Measurements from ENCODE around the gene PIK3C2A. TPM values are rescaled to one million over a fixed set of nuclear protein-coding genes. Genes with fewer than 3 reads are reported as not detected.

Gene PIK3C2A
- total RNA-seq, 5 donors from 2014 or later (not counting 1 experiment from before 2014, with no cell fraction given) = 26.3 to 40.6 (median 30.0) TPM

DNA sequence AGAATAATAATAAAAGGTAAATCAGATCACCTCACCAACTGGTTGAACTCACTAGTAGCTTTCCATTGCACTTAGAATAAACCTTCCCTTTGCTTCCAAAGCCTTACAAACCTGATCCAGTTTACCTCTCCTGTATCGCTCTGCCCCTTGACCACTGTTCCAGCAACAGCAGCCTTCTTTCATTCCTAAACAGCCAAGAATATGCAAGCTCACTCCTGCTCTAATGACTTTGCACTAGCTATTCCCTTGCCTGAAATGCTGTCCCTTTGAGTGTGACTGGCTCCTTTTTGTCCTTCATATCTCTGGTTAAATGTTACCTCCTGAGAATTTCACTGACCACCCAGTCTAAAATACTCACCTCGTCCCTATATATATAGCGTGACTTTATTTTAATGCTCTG, 9.6 kb upstream of the PIK3C2A start:
- Histone ChIP-seq H3K27me3 (replicated peaks in 1 of 2; ENCODE audit: control insufficient read depth in 2 of 2, extremely low read depth in 1 of 2, insufficient read depth in 2 of 2, low read length in 1 of 2) (no peaks in the 10 kb centered on the region), H3K4me1 (ENCODE audit: control insufficient read depth in 1 of 2, extremely low read depth in 1 of 2, insufficient read depth in 2 of 2, low read length in 2 of 2) (no peaks in the 10 kb centered on the region), H3K4me3 (ENCODE audit: control insufficient read depth in 1 of 2, extremely low read depth in 1 of 2, low read length in 1 of 2) (no peak overlapping the region), H3K27ac (ENCODE audit: low read length) (no peak overlapping the region), H3K9me3 (no peaks in the 10 kb centered on the region), H3K36me3 (ENCODE audit: control insufficient read depth in 2 of 2, extremely low read depth in 1 of 2, insufficient read depth in 1 of 2, low read length in 1 of 2) (no peaks in the 10 kb centered on the region)
- 100% methylated on average over 1 of the region's 3 CpGs for WGBS (ENCODE audit: insufficient coverage)
- CTCF ChIA-PET = interaction anchor here in 1 of 2 donors (0.7 kb wide), 1 partner anchor 172 kb away, joined by 3 read pairs; no protein-coding TSS in a partner anchor
- H3K36me3 Mint-ChIP-seq = no peaks in the 10 kb centered on the region
- DNase-seq (no peak), ATAC-seq (replicated peaks in 1 of 4) (no peak)
- no peak overlapping the region for H3K27ac Mint-ChIP-seq
- H3K9me3 Mint-ChIP-seq = no peaks in the 10 kb centered on the region
- no peak overlapping the region for H3K4me3 Mint-ChIP-seq
- H3K27me3 Mint-ChIP-seq = no peaks in the 10 kb centered on the region
- POLR2A ChIA-PET = no interaction called here
- H3K4me1 Mint-ChIP-seq = no peaks in the 10 kb centered on the region

DNA sequence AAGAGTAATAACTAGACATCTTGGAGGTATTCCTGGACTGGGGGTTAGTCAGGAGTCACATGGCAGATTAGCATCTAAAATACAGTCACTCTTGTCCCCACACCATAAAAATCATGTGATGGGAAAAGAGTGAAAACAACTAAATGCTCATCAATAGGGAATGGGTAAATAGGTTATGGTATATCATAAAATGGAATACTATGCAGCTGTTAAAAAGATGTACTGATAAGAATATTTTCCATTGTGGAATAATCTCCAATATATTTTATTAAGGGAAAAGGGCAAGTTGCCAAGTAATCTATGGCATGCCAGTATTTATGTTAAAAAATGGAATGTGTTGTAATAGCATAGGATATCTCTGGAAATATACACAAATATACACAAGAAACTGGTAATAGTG, 6.6 kb upstream of the PIK3C2A start:
- H3K36me3 Mint-ChIP-seq = no peaks in the 10 kb centered on the region
- H3K27me3 Mint-ChIP-seq = no peaks in the 10 kb centered on the region
- ChIA-PET CTCF (no interaction called here), POLR2A (no interaction called here)
- H3K36me3 ChIP-seq (ENCODE audit: control insufficient read depth in 2 of 2, extremely low read depth in 1 of 2, insufficient read depth in 1 of 2, low read length in 1 of 2) = no peaks in the 10 kb centered on the region
- H3K27ac ChIP-seq (ENCODE audit: low read length) = no peak overlapping the region
- ATAC-seq (replicated peaks in 1 of 4) (no peak), DNase-seq (no peak)
- H3K4me3 Mint-ChIP-seq = no peak overlapping the region
- H3K9me3 Mint-ChIP-seq = no peaks in the 10 kb centered on the region
- H3K4me1 ChIP-seq (ENCODE audit: control insufficient read depth in 1 of 2, extremely low read depth in 1 of 2, insufficient read depth in 2 of 2, low read length in 2 of 2) = peaks cover 0 to 2% of the 10 kb centered on the region in 2 experiments
- H3K4me1 Mint-ChIP-seq = peaks cover 5 to 8% (median 6%) of the 10 kb centered on the region in 3 donors
- H3K27ac Mint-ChIP-seq = no peak overlapping the region
- no peaks in the 10 kb centered on the region for H3K9me3 ChIP-seq
- no peaks in the 10 kb centered on the region for H3K27me3 ChIP-seq (replicated peaks in 1 of 2; ENCODE audit: control insufficient read depth in 2 of 2, extremely low read depth in 1 of 2, insufficient read depth in 2 of 2, low read length in 1 of 2)
- H3K4me3 ChIP-seq (ENCODE audit: control insufficient read depth in 1 of 2, extremely low read depth in 1 of 2, low read length in 1 of 2) = no peak overlapping the region

DNA sequence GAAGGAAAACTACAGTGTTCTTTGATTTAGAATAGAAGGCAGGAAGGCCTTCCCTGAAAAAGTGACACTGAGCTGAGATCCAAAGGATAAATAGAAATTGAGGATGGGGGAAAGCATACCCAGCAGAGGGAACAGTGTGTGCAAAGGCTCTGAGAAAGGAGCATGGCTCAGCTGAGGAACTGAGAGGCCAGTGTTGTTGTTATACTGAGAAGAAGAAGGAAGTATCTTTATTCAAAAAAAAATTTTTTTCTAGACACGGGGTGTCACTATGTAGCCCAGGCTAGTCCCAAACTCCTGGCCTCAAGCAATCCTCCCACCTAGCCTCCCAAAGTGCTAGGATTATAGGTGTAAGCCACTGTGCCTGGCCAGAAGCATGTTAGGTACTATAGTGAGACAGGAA, 3.5 kb upstream of the PIK3C2A start:
- H3K27ac ChIP-seq (ENCODE audit: low read length) = no peak overlapping the region

DNA sequence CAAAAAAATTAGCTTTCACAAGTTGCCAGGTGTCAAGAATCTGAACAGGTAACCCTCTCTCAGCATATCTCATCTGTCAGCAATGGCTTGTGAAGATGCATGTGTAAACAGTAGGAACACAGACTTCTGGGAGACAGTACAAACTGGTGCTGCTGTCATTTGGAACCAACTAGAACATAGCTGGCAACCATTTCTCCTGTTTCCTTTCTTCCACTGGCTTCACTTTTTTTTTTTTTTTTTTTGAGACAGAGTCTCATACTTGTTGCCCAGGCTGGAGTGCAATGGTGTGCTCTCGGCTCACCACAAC, 2.1 kb upstream of the PIK3C2A start:
- no peaks in the 10 kb centered on the region for H3K27me3 ChIP-seq (replicated peaks in 1 of 2; ENCODE audit: control insufficient read depth in 2 of 2, extremely low read depth in 1 of 2, insufficient read depth in 2 of 2, low read length in 1 of 2)
- no CpG with 5 or more reads among the region's 1 CpG for WGBS (ENCODE audit: insufficient coverage)
- H3K27ac Mint-ChIP-seq = peak overlapping the region in 1 of 2 donors; percentile 96
- no peaks in the 10 kb centered on the region for H3K36me3 Mint-ChIP-seq
- H3K9me3 Mint-ChIP-seq = no peaks in the 10 kb centered on the region
- no peak for ATAC-seq (replicated peaks in 1 of 4)
- peak overlapping the region in 2 of 3 donors; percentile 96 to 99 for H3K4me3 Mint-ChIP-seq
- no peak overlapping the region for H3K4me3 ChIP-seq (ENCODE audit: control insufficient read depth in 1 of 2, extremely low read depth in 1 of 2, low read length in 1 of 2)
- H3K4me1 Mint-ChIP-seq = peaks cover 28 to 35% (median 34%) of the 10 kb centered on the region in 3 donors
- peak overlapping the region; percentile 13 for H3K27ac ChIP-seq (ENCODE audit: low read length)
- peaks cover 13 to 22% of the 10 kb centered on the region in 2 experiments for H3K4me1 ChIP-seq (ENCODE audit: control insufficient read depth in 1 of 2, extremely low read depth in 1 of 2, insufficient read depth in 2 of 2, low read length in 2 of 2)
- H3K9me3 ChIP-seq = no peaks in the 10 kb centered on the region
- H3K27me3 Mint-ChIP-seq = no peaks in the 10 kb centered on the region
- no peak for DNase-seq
- ChIA-PET CTCF (interaction anchor here (0.6 to 1.0 kb wide), 5 partner anchors 8 to 1307 kb away, joined by 3 to 10 read pairs (median 3); no protein-coding TSS in a partner anchor), POLR2A (interaction anchor here (0.5 to 0.7 kb wide), 3 partner anchors 20 to 144 kb away, joined by 3 to 16 read pairs (median 3); no protein-coding TSS in a partner anchor)
- H3K36me3 ChIP-seq (ENCODE audit: control insufficient read depth in 2 of 2, extremely low read depth in 1 of 2, insufficient read depth in 1 of 2, low read length in 1 of 2) = no peaks in the 10 kb centered on the region

More for the DNA sequence above, 3.5 kb upstream of the PIK3C2A start:
- ChIA-PET POLR2A (no interaction called here), CTCF (no interaction called here)
- Mint-ChIP-seq H3K36me3 (no peaks in the 10 kb centered on the region), H3K27ac (no peak overlapping the region), H3K4me1 (peaks cover 28 to 30% (median 30%) of the 10 kb centered on the region in 3 donors), H3K27me3 (no peaks in the 10 kb centered on the region), H3K9me3 (no peaks in the 10 kb centered on the region), H3K4me3 (no peak overlapping the region)
- Histone ChIP-seq H3K36me3 (ENCODE audit: control insufficient read depth in 2 of 2, extremely low read depth in 1 of 2, insufficient read depth in 1 of 2, low read length in 1 of 2) (no peaks in the 10 kb centered on the region), H3K27me3 (replicated peaks in 1 of 2; ENCODE audit: control insufficient read depth in 2 of 2, extremely low read depth in 1 of 2, insufficient read depth in 2 of 2, low read length in 1 of 2) (no peaks in the 10 kb centered on the region), H3K4me3 (ENCODE audit: control insufficient read depth in 1 of 2, extremely low read depth in 1 of 2, low read length in 1 of 2) (no peak overlapping the region), H3K9me3 (no peaks in the 10 kb centered on the region), H3K4me1 (ENCODE audit: control insufficient read depth in 1 of 2, extremely low read depth in 1 of 2, insufficient read depth in 2 of 2, low read length in 2 of 2) (peaks cover 13 to 19% of the 10 kb centered on the region in 2 experiments)
- WGBS (ENCODE audit: insufficient coverage) = no CpG with 5 or more reads among the region's 1 CpG
- no peak for ATAC-seq (replicated peaks in 1 of 4)
- no peak for DNase-seq

DNA sequence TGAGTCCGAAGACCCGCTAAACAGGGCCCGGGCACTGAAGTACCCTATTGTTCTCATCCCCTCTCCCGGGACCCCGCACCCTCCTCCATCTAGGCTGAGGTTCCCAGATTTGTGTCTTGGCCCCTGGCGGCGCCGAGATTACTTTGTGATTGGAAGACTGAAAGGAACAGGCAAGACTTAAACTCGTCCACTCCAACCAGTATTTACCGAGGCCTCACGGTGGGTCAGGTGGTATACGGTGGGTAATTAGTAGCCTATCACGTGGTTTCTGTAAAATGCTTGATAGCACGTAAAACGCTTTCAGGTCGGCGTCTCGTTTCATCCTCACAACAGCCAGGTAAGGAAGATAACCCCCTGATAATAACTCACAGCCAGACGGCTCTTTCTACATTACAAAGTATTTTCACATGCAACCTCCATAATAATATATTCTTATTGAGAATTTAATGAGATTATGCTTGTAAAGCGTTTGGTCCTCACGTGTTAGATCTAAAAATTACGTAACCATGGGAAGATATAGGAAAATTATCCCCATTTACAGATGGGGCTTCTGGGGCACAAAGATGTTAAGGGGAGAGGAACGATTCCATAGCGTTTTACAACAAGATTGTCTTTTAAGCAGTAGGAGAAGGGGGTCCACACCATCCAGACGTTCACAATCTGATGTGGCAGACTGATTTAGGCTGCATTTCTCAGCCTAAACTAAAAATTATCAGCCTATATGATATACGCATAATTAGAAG, 642 bp upstream of the PIK3C2A start:
- Mint-ChIP-seq H3K36me3 (peaks cover 8% of the 10 kb centered on the region), H3K4me3 (peak overlapping the region; percentile 96 to 99 (median 99)), H3K27ac (peak overlapping the region; percentile 90 to 96), H3K27me3 (no peaks in the 10 kb centered on the region), H3K4me1 (peaks cover 40 to 45% (median 43%) of the 10 kb centered on the region in 3 donors), H3K9me3 (no peaks in the 10 kb centered on the region)
- no peaks in the 10 kb centered on the region for H3K36me3 ChIP-seq (ENCODE audit: control insufficient read depth in 2 of 2, extremely low read depth in 1 of 2, insufficient read depth in 1 of 2, low read length in 1 of 2)
- DNase-seq = peak in 26 of 35 experiments; percentile 1 to 60 (median 25)
- WGBS (ENCODE audit: insufficient coverage) = 7% methylated on average over 3 of the region's 26 CpGs
- peak overlapping the region; percentile 96 to 100 for H3K4me3 ChIP-seq (ENCODE audit: control insufficient read depth in 1 of 2, extremely low read depth in 1 of 2, low read length in 1 of 2)
- H3K9me3 ChIP-seq = no peaks in the 10 kb centered on the region
- H3K27me3 ChIP-seq (replicated peaks in 1 of 2; ENCODE audit: control insufficient read depth in 2 of 2, extremely low read depth in 1 of 2, insufficient read depth in 2 of 2, low read length in 1 of 2) = no peaks in the 10 kb centered on the region
- CTCF ChIA-PET = interaction anchor here in 1 of 2 donors (0.6 kb wide), 1 partner anchor 72 kb away, joined by 3 read pairs; no protein-coding TSS in a partner anchor
- H3K27ac ChIP-seq (ENCODE audit: low read length) = peak overlapping the region; percentile 89
- POLR2A ChIA-PET = interaction anchor here in 1 of 2 donors (1.6 kb wide), 1 partner anchor 131 kb away, joined by 6 read pairs; the partner anchor contains the start of gene RPS13
- H3K4me1 ChIP-seq (ENCODE audit: control insufficient read depth in 1 of 2, extremely low read depth in 1 of 2, insufficient read depth in 2 of 2, low read length in 2 of 2) = peaks cover 13 to 22% of the 10 kb centered on the region in 2 experiments
- ATAC-seq (replicated peaks in 1 of 4) = peak; percentile 35 to 53 (median 50)

DNA sequence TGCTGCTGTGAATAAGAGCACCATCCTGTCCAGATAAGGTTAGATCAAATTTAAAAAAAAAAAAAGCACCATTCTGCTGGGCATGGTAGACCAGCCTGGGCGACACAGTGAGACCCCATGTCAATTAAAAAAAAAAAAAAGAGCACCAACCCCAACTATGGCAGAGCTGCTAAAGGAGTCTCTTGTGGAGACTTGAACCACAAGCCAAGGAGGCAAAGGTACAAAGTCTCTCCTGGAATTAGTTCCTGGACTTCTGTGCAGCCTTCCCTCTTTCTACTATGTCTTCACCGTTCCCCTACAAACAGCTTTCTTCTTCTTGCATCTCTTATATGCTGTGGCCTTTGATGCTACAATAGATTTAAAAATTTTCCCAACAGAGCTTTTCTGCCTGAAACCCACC, 1.3 kb downstream of the PIK3C2A start:
- no CpG with 5 or more reads among the region's 2 CpGs for WGBS (ENCODE audit: insufficient coverage)
- CTCF ChIA-PET = interaction anchor here (0.5 to 0.9 kb wide), 4 partner anchors 47 to 84 kb away, joined by 3 to 4 read pairs (median 4); no protein-coding TSS in a partner anchor
- Histone ChIP-seq H3K4me1 (ENCODE audit: control insufficient read depth in 1 of 2, extremely low read depth in 1 of 2, insufficient read depth in 2 of 2, low read length in 2 of 2) (peaks cover 13 to 22% of the 10 kb centered on the region in 2 experiments), H3K27me3 (replicated peaks in 1 of 2; ENCODE audit: control insufficient read depth in 2 of 2, extremely low read depth in 1 of 2, insufficient read depth in 2 of 2, low read length in 1 of 2) (no peaks in the 10 kb centered on the region), H3K27ac (ENCODE audit: low read length) (no peak overlapping the region), H3K4me3 (ENCODE audit: control insufficient read depth in 1 of 2, extremely low read depth in 1 of 2, low read length in 1 of 2) (no peak overlapping the region), H3K9me3 (no peaks in the 10 kb centered on the region), H3K36me3 (ENCODE audit: control insufficient read depth in 2 of 2, extremely low read depth in 1 of 2, insufficient read depth in 1 of 2, low read length in 1 of 2) (no peaks in the 10 kb centered on the region)
- H3K27me3 Mint-ChIP-seq = no peaks in the 10 kb centered on the region
- H3K4me1 Mint-ChIP-seq = peaks cover 50 to 51% (median 51%) of the 10 kb centered on the region in 3 donors
- peak overlapping the region; percentile 96 to 99 (median 99) for H3K4me3 Mint-ChIP-seq
- peaks cover 11% of the 10 kb centered on the region for H3K36me3 Mint-ChIP-seq
- H3K9me3 Mint-ChIP-seq = no peaks in the 10 kb centered on the region
- DNase-seq (no peak), ATAC-seq (replicated peaks in 1 of 4) (no peak)
- H3K27ac Mint-ChIP-seq = peak overlapping the region; percentile 70 to 87
- POLR2A ChIA-PET = interaction anchor here in 1 of 2 donors (0.9 kb wide), 1 partner anchor 35 kb away, joined by 3 read pairs; no protein-coding TSS in a partner anchor

Data from T-cell (primary cell).